Measurements from ENCODE around the gene PIK3R1.

Gene PIK3R1

DNA sequence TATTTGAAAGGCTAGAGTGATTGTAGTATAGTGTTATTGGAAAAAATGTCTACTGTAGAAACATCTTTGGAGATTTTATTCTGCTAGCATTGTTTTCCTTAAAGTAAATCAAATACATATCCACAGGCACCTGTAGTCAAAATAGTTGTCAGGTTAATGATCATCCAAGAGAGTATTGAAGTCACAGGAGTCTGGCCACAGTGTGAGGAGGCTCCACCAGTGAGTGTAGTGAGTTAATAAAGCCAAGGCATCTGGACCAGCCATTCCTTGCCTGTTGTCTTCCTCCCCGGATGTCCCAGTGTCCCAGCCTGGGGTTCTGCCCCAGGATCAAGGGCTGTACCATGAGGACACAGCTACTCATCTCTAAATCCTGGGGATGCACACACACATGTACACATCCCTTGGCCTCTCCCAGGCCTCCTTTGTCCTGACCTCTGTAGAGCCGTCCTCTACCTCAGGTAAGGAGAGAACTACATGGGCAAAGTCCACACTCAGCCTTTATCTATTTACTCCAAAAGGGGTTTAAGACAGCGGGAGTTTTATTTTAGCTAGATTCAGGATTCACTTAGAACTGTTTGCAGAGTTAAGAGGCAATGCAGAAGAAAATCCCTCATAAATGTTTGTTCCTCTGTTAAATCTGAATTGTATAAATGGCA lies 3.7 kb downstream of the PIK3R1 start:
- H3K9me3 ChIP-seq = no peaks in the 10 kb centered on the region
- H3K27ac ChIP-seq = no peak overlapping the region
- TF ChIP-seq CTCF (IDR thresholded peaks at IDR 0.05) = no peak
- H3K36me3 ChIP-seq = no peaks in the 10 kb centered on the region
- no peaks in the 10 kb centered on the region for H3K27me3 ChIP-seq
- peaks cover 50 to 71% of the 10 kb centered on the region in 2 experiments for H3K4me1 ChIP-seq (ENCODE audit: control insufficient read depth in 1 of 2, insufficient read depth in 1 of 2, low read depth in 1 of 2, low read length in 1 of 2)
- no peak overlapping the region for H3K4me3 ChIP-seq (ENCODE audit: low read depth in 1 of 2, low read length in 1 of 2)

GRCh38 chr5:68220260-68220659 lies 4.7 kb downstream of the PIK3R1 start:
- no peaks in the 10 kb centered on the region for H3K36me3 ChIP-seq
- TF ChIP-seq CTCF (IDR thresholded peaks at IDR 0.05) = no peak
- H3K4me3 ChIP-seq (ENCODE audit: low read depth in 1 of 2, low read length in 1 of 2) = no peak overlapping the region
- peaks cover 56 to 71% of the 10 kb centered on the region in 2 experiments for H3K4me1 ChIP-seq (ENCODE audit: control insufficient read depth in 1 of 2, insufficient read depth in 1 of 2, low read depth in 1 of 2, low read length in 1 of 2)
- H3K27me3 ChIP-seq = no peaks in the 10 kb centered on the region
- H3K27ac ChIP-seq = no peak overlapping the region
- no peaks in the 10 kb centered on the region for H3K9me3 ChIP-seq

DNA sequence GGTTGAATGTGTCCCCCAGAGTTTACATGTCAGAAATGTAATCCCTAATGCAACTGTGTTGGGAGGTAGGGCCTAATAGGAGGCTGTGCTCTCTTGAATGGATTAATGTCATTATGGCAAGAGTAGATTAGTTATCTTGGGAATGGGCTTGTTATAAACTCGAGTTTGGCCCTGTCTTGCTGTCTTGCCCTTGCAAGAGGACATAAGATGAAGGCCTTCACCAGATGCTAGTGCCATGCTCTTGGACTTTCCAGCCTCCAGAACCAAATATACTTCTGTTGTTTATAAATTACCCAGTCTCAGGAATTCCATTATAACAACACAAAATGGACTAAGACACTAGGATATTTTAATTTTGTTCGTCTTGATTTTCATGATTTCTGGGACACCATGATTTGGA lies 5.4 kb downstream of the PIK3R1 start:
- Histone ChIP-seq H3K27ac (no peak overlapping the region), H3K27me3 (no peaks in the 10 kb centered on the region), H3K4me3 (ENCODE audit: low read depth in 1 of 2, low read length in 1 of 2) (no peak overlapping the region), H3K9me3 (no peaks in the 10 kb centered on the region), H3K36me3 (no peaks in the 10 kb centered on the region), H3K4me1 (ENCODE audit: control insufficient read depth in 1 of 2, insufficient read depth in 1 of 2, low read depth in 1 of 2, low read length in 1 of 2) (peaks cover 63 to 77% of the 10 kb centered on the region in 2 experiments)
- no peak for TF ChIP-seq CTCF (IDR thresholded peaks at IDR 0.05)

- Histone ChIP-seq H3K27me3 (no peaks in the 10 kb centered on the region), H3K4me1 (ENCODE audit: control insufficient read depth in 1 of 2, insufficient read depth in 1 of 2, low read depth in 1 of 2, low read length in 1 of 2) (peaks cover 69 to 82% of the 10 kb centered on the region in 2 experiments), H3K4me3 (ENCODE audit: low read depth in 1 of 2, low read length in 1 of 2) (no peak overlapping the region), H3K27ac (no peak overlapping the region), H3K9me3 (no peaks in the 10 kb centered on the region), H3K36me3 (peaks cover 3% of the 10 kb centered on the region)
- no peak for TF ChIP-seq CTCF (IDR thresholded peaks at IDR 0.05)
Observed at GRCh38 chr5:68221488-68221887, 5.9 kb downstream of the PIK3R1 start.

GRCh38 chr5:68222310-68222709 lies 6.8 kb downstream of the PIK3R1 start:
- peaks cover 11% of the 10 kb centered on the region for H3K36me3 ChIP-seq
- H3K4me3 ChIP-seq (ENCODE audit: low read depth in 1 of 2, low read length in 1 of 2) = no peak overlapping the region
- H3K27me3 ChIP-seq = no peaks in the 10 kb centered on the region
- no peak for TF ChIP-seq CTCF (IDR thresholded peaks at IDR 0.05)
- H3K27ac ChIP-seq = peak overlapping the region; percentile 19
- peaks cover 69 to 87% of the 10 kb centered on the region in 2 experiments for H3K4me1 ChIP-seq (ENCODE audit: control insufficient read depth in 1 of 2, insufficient read depth in 1 of 2, low read depth in 1 of 2, low read length in 1 of 2)
- no peaks in the 10 kb centered on the region for H3K9me3 ChIP-seq

Data from neutrophil (primary cell).